ENCODE measurements around the gene SMG6.
A peak's percentile ranks its signal among the peaks of the same experiment; 100 is the strongest.
"Not testable (repeated sequence)": the region's sequence is repeated elsewhere in the genome, so short reads cannot be mapped to it uniquely, and the experiment has no call there.

SMG6 gene

GRCh38 chr17:2266045-2266864 lies 37.3 kb downstream of the SMG6 start:
- Histone ChIP-seq H3K27me3 (no peaks in the 10 kb centered on the region), H3K27ac (no peak overlapping the region), H3K4me1 (peaks cover 0 to 51% (median 29%) of the 10 kb centered on the region in 4 donors), H3K4me3 (no peak overlapping the region), H3K9me3 (no peaks in the 10 kb centered on the region), H3K36me3 (peaks cover 0 to 39% (median 0%) of the 10 kb centered on the region in 3 donors)
- TF ChIP-seq CTCF (IDR thresholded peaks at IDR 0.05), result no peak
- no peak for DNase-seq
- intact Hi-C loops (cut with DNase I; ENCODE audit: low total_unique reads), result no loop called here

- intact Hi-C loops (cut with DNase I; ENCODE audit: low total_unique reads); H3K27ac ChIP-seq; DNase-seq; H3K9me3 ChIP-seq; H3K27me3 ChIP-seq; H3K4me3 ChIP-seq: not testable (repeated sequence)
- peaks cover 0 to 33% (median 0%) of the 10 kb centered on the region in 3 donors for H3K36me3 ChIP-seq
- peaks cover 0 to 42% (median 26%) of the 10 kb centered on the region in 4 donors for H3K4me1 ChIP-seq
Measured at GRCh38 chr17:2265166-2265565, 38.4 kb downstream of the SMG6 start.

- DNase-seq, result no peak
- Histone ChIP-seq H3K27ac (peak overlapping the region; percentile 47 to 66), H3K4me3 (no peak overlapping the region), H3K27me3 (no peaks in the 10 kb centered on the region), H3K36me3 (peaks cover 0 to 24% (median 0%) of the 10 kb centered on the region in 3 donors), H3K4me1 (peaks cover 0 to 42% (median 26%) of the 10 kb centered on the region in 4 donors), H3K9me3 (no peaks in the 10 kb centered on the region)
- no peak for TF ChIP-seq CTCF (IDR thresholded peaks at IDR 0.05)
- intact Hi-C loops (cut with DNase I; ENCODE audit: low total_unique reads), result no loop called here
Measured at GRCh38 chr17:2264067-2264860, 39.3 kb downstream of the SMG6 start.

- no peak for TF ChIP-seq CTCF (IDR thresholded peaks at IDR 0.05)
- no peaks in the 10 kb centered on the region for H3K9me3 ChIP-seq
- peaks cover 0 to 20% (median 0%) of the 10 kb centered on the region in 3 donors for H3K36me3 ChIP-seq
- H3K4me1 ChIP-seq, result peaks cover 0 to 42% (median 26%) of the 10 kb centered on the region in 4 donors
- no peak overlapping the region for H3K4me3 ChIP-seq
- peak overlapping the region; percentile 47 to 66 for H3K27ac ChIP-seq
- no peaks in the 10 kb centered on the region for H3K27me3 ChIP-seq
- intact Hi-C loops (cut with DNase I; ENCODE audit: low total_unique reads), result no loop called here
- DNase-seq, result no peak
Measured at GRCh38 chr17:2263183-2264066, 40.2 kb downstream of the SMG6 start.

GRCh38 chr17:2262135-2262587 lies 41.4 kb downstream of the SMG6 start:
- H3K36me3 ChIP-seq, result peaks cover 0 to 18% (median 0%) of the 10 kb centered on the region in 3 donors
- no peak for DNase-seq
- H3K4me1 ChIP-seq, result peaks cover 0 to 42% (median 26%) of the 10 kb centered on the region in 4 donors
- H3K27me3 ChIP-seq, result no peaks in the 10 kb centered on the region
- intact Hi-C loops (cut with DNase I; ENCODE audit: low total_unique reads), result no loop called here
- TF ChIP-seq CTCF (IDR thresholded peaks at IDR 0.05), result no peak
- no peaks in the 10 kb centered on the region for H3K9me3 ChIP-seq
- H3K4me3 ChIP-seq, result no peak overlapping the region
- H3K27ac ChIP-seq, result peak overlapping the region; percentile 60 to 66
